IPS-18c (cell line): ENCODE results near the gene SYPL1.

Experiments used
- H3K4me3 ChIP-seq: 2 replicates; pipeline ENCODE4 v1.7.0; 2013; ENCODE audit warnings: low read depth, mild to moderate bottlenecking, low read length, moderate library complexity; ENCODE audit not compliant: insufficient read depth
- H3K9me3 ChIP-seq: one replicate; pipeline ENCODE4 v1.6.1; 2013; ENCODE audit warnings: mild to moderate bottlenecking, low read length, moderate library complexity; ENCODE audit not compliant: control insufficient read depth, insufficient read depth

SYPL1 gene

GRCh38 chr7:106075937-106076336, 36.2 kb downstream of the SYPL1 start:
- Histone ChIP-seq H3K4me3 (no peak overlapping the region), H3K9me3 (no peaks in the 10 kb centered on the region)

GRCh38 chr7:106074257-106074656, 37.9 kb downstream of the SYPL1 start:
- Histone ChIP-seq H3K9me3 (no peaks in the 10 kb centered on the region), H3K4me3 (no peak overlapping the region)

- H3K9me3 ChIP-seq: no peaks in the 10 kb centered on the region
- no peak overlapping the region for H3K4me3 ChIP-seq
Observed at GRCh38 chr7:106073701-106074100, 38.4 kb downstream of the SYPL1 start.

- H3K4me3 ChIP-seq: no peak overlapping the region
- no peaks in the 10 kb centered on the region for H3K9me3 ChIP-seq
Observed at GRCh38 chr7:106072715-106073091, 39.4 kb downstream of the SYPL1 start.

- Histone ChIP-seq H3K4me3 (no peak overlapping the region), H3K9me3 (no peaks in the 10 kb centered on the region)
Observed at GRCh38 chr7:106071999-106072714, 40.0 kb downstream of the SYPL1 start.

GRCh38 chr7:106071356-106071998, 40.6 kb downstream of the SYPL1 start:
- Histone ChIP-seq H3K4me3 (no peak overlapping the region), H3K9me3 (no peaks in the 10 kb centered on the region)

- Histone ChIP-seq H3K4me3 (no peak overlapping the region), H3K9me3 (no peaks in the 10 kb centered on the region)
Observed at GRCh38 chr7:106070567-106071254, 41.4 kb downstream of the SYPL1 start.

GRCh38 chr7:106070201-106070551, 41.9 kb downstream of the SYPL1 start:
- H3K4me3 ChIP-seq: no peak overlapping the region
- no peaks in the 10 kb centered on the region for H3K9me3 ChIP-seq

- Histone ChIP-seq H3K9me3 (no peaks in the 10 kb centered on the region), H3K4me3 (no peak overlapping the region)
Observed at GRCh38 chr7:106069471-106070200, 42.5 kb downstream of the SYPL1 start.

- H3K9me3 ChIP-seq: no peaks in the 10 kb centered on the region
- no peak overlapping the region for H3K4me3 ChIP-seq
Observed at GRCh38 chr7:106068986-106069385, 43.1 kb downstream of the SYPL1 start.

- no peak overlapping the region for H3K4me3 ChIP-seq
- H3K9me3 ChIP-seq: no peaks in the 10 kb centered on the region
Observed at GRCh38 chr7:106068538-106068961, 43.6 kb downstream of the SYPL1 start.

- H3K9me3 ChIP-seq: no peaks in the 10 kb centered on the region
Observed at GRCh38 chr7:106067678-106068077, 44.4 kb downstream of the SYPL1 start.

GRCh38 chr7:106065575-106066500, 46.3 kb downstream of the SYPL1 start:
- H3K9me3 ChIP-seq: no peaks in the 10 kb centered on the region
- H3K4me3 ChIP-seq: no peak overlapping the region

More at GRCh38 chr7:106067678-106068077, 44.4 kb downstream of the SYPL1 start:
- no peak overlapping the region for H3K4me3 ChIP-seq

GRCh38 chr7:106064771-106065574, 47.1 kb downstream of the SYPL1 start:
- Histone ChIP-seq H3K9me3 (no peaks in the 10 kb centered on the region), H3K4me3 (no peak overlapping the region)

- no peaks in the 10 kb centered on the region for H3K9me3 ChIP-seq
- no peak overlapping the region for H3K4me3 ChIP-seq
Observed at GRCh38 chr7:106064316-106064715, 47.8 kb downstream of the SYPL1 start.

GRCh38 chr7:106063692-106064091, 48.4 kb downstream of the SYPL1 start:
- Histone ChIP-seq H3K4me3 (no peak overlapping the region), H3K9me3 (no peaks in the 10 kb centered on the region)
